HG02610 (cell line): Measurements from ENCODE around the gene NHLRC1.

Experiments used
- ATAC-seq: cut with Tn5 transposase; IDR thresholded peaks from one replicate; pipeline ENCODE4 v1.9.1; 2021; ENCODE audit warnings: mild to moderate bottlenecking, moderate library complexity; ENCODE audit not compliant: unreplicated experiment

NHLRC1 gene

DNA sequence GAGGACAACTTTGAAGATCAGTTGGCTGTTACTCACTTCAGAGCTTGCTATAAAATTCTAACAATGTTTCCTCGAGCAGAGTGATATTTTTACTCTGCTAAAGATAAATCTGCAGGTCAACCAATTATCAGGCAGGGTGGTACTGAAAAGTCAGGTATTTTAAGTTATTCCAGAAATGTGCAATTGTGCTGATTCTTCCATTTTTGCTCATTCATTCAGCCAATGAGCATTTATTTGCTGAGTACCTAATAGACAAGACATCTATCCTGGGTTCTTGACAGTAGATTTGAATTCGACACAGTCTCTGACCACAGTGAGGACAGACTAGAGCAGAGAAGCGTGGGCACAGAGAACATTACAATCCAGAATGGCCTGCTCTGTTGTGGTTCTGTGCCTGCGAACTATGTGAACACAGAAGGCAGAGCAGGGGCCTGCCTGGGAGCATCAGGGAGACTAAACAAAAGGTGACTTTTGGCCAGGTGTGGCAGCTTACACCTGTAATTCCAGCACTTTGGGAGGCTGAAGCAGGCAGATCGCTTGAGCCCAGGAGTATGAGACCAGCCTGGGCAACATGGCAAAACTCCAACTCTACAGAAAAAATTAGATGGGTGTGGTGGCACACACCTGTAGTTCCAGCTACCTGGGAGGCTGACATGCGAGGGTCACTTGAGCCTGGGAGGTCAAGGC lies 17.6 kb upstream of the NHLRC1 start:
- no peak for ATAC-seq

DNA sequence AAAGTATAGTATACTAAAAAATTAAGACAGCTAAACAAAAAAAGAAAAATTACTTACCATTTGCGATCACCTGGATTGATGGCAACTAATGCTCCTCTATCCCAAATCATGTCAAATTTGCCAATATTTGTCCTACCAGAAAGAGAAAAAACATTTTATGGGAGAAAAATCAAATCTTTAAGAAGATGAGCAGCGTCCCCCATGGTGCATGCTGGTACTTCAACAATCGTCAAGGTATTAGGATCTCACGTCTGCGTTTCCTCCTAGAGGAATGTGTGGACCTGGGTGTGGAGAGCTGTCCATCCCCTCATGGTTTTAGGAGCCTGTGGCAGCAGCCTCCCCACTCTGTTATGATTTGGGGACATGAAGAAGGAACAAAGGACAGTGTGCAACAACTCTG lies 16.4 kb upstream of the NHLRC1 start:
- no peak for ATAC-seq

DNA sequence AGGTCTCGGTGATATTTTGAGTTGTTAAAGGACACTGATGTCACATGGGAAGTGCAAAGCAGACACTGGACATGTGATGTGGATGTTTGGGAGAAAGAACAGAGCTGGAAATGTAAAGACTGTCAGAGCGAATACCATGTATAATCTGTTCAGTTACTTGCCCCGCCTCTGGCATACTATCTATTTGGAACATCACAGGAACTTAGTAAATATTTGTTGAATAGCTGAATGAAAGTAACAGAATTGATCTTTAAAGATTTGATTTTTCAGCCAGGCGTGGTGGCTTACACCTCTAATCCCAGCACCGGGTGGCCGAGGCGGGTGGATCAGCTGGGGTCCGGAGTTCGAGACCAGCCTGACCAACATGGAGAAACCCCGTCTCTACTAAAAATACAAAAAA lies 13.8 kb upstream of the NHLRC1 start:
- ATAC-seq = no peak

DNA sequence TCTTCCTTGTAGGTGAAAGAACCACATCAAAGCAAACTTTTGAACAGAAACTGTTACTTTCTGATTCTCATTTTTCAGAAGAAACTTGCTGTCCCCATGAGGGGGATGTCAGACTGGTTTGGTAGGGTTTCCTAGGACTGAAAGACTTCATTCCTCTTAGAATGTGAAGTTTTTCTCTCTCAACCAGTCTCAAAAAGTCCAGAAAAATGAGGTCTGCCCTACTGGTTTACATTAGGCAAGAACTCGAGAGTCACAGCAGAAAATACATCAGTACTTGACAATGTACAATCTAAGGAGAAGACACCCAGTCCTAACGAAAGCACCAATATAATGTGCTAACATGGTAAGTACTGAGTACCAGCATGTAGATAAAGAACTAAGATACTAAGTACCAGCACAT lies 12.7 kb upstream of the NHLRC1 start:
- ATAC-seq = no peak

DNA sequence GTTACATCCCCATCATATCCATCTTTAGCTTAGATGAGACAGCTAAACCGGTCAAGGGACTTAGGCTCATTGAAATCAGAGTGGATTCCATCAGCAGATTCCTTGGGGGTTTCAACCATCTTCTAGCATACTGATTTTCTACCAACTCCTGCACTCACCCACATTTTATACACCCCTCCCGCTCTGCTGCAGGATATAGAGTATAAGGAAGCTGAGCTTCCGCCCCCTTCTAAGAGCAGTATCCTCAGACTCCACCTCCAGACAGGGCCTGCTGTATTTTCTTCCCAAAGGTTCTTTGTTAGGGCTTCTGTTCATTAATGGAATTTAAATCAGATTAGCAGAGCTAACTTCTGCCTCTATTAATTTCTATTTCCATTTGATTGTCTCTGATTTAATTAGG lies 9.9 kb upstream of the NHLRC1 start:
- no peak for ATAC-seq

DNA sequence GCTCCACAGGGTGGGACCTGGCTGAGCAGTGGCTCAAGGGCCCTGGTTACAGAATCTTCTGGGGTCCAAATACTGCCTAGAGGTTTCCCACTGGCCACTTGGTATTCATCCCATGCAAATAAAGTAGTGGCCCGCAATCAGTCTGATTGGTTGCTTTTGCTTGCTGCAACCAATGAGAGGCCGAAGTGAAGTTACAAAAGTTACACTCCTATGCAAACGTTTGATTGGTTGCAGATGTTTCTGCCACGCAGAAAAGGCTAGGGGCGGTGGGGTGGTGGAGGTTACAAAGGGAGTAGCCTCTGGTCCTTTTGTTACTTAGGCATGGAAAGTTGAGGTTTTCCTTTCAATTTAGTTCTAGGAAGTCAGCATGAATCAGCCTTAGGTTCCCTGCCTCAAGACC lies 3.6 kb upstream of the NHLRC1 start:
- no peak for ATAC-seq

DNA sequence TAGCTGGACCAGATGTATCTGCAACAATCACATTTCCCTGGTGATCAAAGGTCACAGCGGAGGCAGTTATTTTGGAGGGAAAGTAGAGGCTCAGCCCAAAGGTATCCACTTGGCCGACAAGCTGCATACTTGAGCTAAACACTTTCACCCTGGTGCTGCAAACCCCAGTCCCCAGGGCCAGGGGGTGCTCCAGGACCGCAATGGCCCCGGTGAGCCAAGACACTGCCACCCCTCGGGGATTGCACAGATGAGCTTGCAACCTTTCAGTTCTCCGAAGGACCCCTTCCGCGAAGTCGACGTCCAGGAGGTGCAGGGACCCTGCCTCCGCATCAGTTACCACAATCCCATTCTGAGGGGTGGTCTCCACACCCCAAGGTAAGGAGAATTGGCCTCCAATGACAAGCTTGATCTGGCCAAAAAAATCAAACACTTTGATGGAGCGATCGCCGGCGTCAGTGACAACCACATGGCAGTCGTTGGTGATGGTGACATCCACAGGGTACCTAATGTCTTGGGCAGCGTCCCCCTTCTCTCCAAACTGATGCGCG lies 823 bp downstream of the NHLRC1 start:
- no peak for ATAC-seq

DNA sequence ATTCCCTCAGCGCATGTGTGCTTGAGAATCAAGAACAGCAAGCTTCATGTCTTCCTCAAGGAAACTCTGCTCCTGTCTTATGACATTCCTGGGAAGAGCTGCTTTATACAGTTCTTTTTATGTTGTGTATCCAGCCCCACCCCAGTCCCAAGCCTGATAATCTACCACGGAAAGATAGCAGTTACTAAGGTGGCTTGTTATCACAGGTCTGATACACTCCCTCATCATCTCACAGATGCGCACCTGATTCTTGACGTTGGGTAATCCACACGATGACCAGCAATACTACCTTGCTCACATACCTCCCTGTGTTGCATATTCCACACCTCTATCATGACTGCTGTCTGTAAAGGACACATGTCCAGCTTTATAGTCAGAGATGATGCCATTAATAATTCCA lies 3.2 kb downstream of the NHLRC1 start:
- no peak for ATAC-seq

DNA sequence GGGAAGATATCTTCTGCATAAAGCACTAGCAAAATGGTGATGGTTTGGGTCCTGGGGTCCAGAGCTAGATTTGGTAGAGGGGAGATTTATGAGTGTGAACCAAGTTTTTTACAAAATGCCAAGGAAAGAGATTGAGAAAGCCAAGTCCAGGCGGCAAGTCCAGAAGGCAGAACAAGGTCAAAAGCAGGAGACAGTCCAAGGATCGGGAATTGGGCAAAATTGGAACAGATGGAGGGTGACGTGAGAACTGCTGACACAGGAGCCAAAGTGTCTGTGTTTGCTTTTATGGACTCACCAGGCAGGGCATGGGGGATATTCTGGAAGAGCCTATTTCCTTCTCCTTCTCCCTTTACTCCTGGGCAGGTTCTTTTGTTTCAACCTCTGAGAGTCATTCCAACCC lies 4.1 kb downstream of the NHLRC1 start:
- no peak for ATAC-seq

DNA sequence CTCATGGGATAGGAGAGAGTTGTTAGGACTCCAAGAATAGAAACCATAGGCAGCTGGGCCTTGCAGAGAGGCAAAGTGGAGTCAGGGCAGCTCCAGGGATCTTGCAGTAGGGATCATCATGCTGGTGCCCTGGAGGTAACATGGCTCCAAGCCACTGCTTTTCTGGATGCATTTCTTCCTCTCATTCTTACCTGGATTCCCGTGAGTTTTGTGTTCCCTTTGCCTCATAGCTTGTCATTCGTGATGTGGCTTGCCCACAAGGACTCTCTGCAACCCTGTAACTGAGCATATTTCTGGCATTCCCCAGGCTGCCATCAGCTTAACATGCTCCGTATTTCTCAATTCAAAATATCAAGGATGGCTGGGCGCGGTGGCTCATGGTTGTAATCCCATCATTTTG lies 5.3 kb downstream of the NHLRC1 start:
- ATAC-seq = no peak

DNA sequence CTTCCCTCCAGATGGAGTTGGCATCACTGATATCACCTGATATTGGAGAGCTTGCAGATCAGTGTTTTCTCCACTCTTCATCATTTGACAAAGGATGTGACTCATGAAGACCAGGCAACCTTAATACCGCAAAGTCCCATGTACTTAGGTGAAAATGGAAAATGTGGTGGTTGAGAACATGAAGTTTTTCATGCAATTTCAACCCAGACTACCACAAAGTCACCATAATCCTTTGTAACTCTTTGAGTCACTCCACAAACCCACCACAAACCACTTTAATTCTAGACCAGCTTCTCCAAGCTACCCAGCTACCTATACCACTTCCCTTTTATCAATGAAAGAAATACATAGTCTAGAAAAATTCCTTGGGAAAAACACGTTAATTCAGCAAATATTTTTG lies 7.1 kb downstream of the NHLRC1 start:
- ATAC-seq = no peak

DNA sequence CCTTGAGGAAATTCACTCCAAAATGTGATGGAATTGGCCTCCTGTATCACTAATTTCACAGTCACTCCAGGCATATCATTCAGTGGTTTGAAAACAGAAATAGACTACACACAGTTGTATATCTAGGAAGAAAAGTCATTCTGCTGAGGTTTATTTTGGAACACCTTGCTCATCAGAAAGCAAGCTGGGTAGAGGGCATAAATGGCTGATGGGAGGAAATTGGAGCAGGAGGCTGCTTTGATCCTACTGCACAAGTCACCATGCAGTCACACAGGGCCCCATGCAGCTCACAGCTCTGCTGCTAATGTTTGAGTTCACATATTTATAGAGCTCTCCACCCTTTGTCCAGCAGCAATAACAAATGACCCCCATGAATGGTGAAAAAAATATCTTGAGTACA lies 12.3 kb downstream of the NHLRC1 start:
- no peak for ATAC-seq

DNA sequence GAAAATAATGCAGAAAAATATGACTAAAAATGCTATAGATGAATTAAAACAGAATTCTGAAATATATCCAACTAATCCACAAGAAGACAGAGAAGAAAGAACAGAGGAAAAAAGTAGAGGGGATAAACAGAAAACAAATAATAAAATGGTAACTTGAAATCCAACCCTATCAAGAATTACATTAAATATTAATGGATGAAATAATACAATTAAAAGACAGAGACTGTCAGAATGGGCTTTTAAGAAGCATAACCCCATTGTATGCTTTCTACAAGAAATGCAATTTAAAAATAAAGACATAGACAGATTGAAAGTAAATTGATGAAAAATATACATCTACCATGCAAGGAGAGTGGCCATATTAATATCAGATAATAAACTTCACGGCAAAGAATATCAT lies 15.4 kb downstream of the NHLRC1 start:
- no peak for ATAC-seq

DNA sequence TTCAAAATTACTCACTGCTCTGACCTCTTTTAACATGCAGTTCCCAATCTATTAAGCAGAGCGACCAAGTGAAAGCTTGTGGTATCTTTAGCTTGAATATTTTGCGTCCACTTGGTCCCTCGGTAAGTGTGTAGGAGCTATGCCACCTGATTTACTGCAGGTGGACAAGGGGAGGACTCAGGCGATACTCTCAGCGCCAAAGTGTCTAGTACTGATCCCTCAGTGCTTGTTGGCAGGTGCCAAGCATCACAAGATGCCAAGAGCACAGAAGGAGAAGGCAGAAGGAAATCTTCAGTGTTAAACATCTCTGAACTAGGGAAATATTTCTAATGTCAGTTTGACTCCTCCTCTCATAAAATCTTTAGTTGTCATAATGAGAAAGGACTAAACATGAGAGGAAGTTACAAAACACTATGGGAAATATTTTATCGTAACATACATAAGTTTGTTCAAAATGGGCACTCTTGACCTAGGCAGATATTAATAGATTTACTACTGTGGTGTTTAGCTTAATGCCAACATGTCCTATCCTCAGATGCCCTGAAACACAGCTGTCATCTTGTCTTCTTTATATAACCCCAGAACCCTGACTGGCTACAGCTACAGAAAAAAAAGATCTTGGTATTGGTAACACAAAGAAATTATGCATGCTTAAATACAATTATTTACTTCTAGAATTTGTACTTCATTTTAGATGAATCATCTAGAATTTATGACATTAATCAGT lies 19.5 kb downstream of the NHLRC1 start:
- no peak for ATAC-seq

DNA sequence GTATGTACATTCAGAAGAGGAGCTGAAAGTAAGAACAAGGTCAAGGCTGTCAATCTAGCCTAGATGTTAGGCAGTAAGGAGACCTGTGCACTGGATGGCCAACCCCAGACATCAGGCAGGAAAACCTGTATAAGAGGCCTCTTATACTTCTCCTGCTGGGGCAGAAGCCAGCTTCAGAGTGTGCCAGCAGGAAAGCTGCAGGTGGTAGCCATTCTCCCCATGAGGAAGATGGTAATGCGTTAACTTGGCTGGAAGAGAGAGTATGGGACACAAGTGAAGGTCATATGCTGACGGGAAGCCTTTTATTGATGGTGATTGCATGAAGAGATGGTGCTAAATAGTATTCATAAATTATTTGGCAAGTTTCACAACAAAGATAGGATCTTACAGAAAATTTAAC lies 20.6 kb downstream of the NHLRC1 start:
- no peak for ATAC-seq

DNA sequence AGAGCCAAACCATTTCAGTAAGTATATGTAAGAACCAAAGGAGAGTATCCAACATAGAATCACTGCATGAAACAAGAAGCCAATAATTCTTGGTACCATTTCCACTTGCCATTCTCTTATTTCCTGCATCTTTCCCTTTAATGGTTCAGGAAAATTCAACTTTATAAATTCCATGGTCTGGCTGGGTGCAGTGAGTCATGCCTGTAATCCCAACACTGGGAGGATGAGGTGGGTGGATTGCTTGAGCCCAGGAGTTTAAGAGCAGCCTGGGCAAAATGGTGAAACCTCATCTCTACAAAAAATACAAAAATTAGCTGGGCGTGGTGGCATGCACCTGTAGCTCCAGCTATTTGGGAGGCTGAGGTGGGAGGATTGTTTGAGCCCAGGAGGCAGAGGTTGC lies 21.2 kb downstream of the NHLRC1 start:
- no peak for ATAC-seq

DNA sequence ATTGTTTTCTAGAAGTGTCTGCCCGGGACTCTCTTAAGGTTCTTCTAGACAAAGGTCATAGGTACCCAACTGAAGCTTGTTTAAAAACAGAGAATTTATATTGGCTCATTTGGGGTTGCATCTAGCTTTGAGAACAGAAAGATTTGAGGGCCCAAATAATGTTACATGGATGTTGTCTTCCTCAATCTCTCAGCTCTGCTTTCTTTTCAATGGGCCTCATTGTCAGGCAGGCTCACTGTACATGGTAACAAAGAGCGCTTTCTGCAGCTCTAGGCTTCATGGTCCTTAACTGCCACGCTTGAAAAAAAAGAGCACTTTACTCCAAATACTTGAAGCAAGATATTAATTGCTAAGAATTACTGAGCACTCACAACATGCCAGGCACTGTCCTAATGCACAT lies 22.2 kb downstream of the NHLRC1 start:
- ATAC-seq = no peak

DNA sequence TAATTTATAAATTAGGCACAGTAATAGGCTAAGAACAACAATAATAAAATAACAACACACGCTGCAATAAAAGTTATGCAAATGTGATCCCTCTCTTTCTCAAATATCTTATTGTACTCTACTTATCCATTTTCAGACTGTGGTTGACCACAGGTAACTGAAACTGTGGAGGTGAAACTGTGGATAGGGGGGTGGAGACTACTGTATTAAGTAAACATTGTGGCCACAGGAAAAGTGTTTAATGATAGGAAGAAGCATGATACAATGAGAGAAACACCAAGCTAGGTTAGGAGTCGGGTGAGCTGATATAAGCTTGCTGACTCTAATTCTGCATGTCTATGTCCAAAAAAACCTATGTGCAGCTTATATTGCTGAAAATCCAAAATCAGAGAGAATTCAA lies 23.0 kb downstream of the NHLRC1 start:
- no peak for ATAC-seq

DNA sequence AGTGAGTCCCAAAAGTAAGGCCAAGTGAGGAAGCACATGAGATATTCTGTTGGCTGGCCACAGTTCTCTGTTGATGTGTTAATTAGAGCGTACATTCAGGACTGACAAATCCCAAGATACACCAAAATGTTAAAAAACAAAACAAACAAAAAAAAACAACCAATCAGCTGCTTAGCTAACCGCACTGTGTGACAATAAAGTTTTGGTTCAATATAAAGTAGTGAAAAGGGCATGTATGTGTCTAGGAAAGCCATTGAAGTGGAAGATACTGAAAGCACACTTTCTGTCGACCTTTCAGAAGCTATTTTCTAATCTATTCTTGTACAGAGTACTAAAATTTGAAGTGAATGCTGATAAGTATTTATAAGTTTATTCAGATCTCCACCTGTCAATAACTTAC lies 26.1 kb downstream of the NHLRC1 start:
- ATAC-seq = no peak

DNA sequence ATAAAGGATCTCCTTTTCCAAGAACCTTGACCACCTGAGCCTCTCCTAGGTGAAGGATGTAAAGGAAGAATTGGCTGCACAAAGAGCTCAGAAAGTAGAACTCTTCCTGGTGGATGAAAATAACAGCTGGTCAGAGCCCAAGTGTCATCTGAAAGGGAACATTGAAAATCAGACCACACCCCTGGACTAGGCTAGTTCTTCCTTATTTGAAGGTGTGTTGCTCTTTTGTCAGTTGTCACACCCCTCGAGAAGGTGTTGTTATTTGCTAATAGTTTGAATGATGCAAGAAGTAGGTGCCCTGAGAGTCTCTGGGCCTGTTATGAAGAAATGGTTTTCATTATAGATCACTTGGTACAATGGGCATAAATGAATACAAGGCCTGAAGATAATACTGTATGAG lies 31.1 kb downstream of the NHLRC1 start:
- ATAC-seq = no peak

DNA sequence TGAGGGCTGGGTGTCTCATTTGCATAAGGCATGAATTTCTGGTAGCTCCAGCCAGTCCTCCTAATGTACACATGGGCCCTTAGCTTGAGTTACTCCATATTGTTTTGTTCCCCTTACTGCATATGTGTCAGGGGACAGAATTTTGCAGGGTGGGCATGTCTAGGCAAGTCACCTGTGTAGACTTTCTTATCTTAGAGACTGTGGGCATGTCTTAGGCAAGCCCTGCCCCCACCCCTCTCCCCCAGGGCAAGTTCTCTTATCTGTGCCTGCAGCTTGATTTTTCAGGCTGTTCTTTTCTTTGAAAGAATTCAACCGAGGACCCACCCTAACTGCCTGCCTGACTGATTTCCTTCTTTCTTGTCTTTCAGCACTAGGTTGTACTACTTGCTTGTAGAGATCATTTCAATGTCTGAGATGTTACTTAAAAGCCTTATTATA lies 32.1 kb downstream of the NHLRC1 start:
- no peak for ATAC-seq
